GM12872 (cell line): ENCODE measurements around the gene ACE.

Experiments
- TF ChIP-seq, protein P1 (sequence below): IDR thresholded peaks from 3 replicates; pipeline ENCODE4 v1.5.1; 2011; ENCODE audit warnings: low read depth, mild to moderate bottlenecking, low read length, moderate library complexity; ENCODE audit not compliant: insufficient read depth

ACE gene

GRCh38 chr17:63476854-63477479 lies at the start of gene ACE:
TSS of gene ACE (plus strand) at chr17:63477061. CDS start at chr17:63477095, 34 bp downstream.
- TF ChIP-seq, protein P1, sequence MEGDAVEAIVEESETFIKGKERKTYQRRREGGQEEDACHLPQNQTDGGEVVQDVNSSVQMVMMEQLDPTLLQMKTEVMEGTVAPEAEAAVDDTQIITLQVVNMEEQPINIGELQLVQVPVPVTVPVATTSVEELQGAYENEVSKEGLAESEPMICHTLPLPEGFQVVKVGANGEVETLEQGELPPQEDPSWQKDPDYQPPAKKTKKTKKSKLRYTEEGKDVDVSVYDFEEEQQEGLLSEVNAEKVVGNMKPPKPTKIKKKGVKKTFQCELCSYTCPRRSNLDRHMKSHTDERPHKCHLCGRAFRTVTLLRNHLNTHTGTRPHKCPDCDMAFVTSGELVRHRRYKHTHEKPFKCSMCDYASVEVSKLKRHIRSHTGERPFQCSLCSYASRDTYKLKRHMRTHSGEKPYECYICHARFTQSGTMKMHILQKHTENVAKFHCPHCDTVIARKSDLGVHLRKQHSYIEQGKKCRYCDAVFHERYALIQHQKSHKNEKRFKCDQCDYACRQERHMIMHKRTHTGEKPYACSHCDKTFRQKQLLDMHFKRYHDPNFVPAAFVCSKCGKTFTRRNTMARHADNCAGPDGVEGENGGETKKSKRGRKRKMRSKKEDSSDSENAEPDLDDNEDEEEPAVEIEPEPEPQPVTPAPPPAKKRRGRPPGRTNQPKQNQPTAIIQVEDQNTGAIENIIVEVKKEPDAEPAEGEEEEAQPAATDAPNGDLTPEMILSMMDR: no peak

GRCh38 chr17:63429766-63430165 lies 47.1 kb upstream of the ACE start:
- TF ChIP-seq, protein P1: no peak

- TF ChIP-seq, protein P1: no peak
Observed at GRCh38 chr17:63430223-63430622, 46.6 kb upstream of the ACE start.

GRCh38 chr17:63431618-63431938 lies 45.3 kb upstream of the ACE start:
- TF ChIP-seq, protein P1: no peak

DNA sequence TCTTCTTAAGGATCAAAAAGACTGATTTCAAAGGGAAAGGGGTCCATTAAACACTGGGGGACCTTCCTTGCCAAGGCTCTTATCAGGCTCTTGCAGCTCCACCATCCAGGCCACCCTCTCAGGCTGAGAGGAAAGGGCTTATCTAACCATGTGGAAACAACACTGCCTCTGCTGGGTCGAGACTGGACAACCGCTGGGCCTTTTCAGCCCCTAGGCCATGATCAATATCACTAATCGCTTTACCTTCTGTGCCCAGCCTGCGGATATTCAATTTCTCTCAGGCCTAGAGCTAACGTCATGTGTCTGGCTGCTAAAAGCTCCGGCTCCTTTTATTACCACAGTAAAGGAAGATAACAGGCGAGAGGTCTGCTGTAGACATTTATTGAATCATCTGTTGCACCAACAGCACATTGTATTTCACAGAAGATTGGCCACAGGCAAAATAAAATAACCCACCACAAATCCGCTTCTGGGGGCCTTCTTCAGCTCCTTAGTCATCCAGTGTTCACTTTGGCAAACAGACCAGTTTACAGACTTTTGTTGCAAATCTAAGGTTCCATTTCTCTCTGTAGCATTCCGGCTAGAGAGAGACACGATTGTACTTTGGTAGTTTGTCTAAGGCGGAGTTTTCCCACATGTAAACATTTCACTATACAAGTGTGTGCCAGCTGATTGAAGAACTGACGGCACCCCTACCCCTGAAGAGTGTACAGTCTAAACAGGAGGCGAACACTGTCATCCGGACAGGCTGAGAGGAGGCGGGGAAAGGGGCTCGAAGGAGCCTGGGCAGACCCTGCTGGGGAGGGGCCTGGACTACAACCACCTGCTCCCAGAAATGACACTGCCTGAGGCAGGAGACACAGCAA lies 44.7 kb upstream of the ACE start:
- TF ChIP-seq, protein P1: no peak

GRCh38 chr17:63433746-63434591 lies 42.9 kb upstream of the ACE start:
- TF ChIP-seq, protein P1: no peak
